ENCODE measurements around the gene TNFAIP8L1. TPM values are rescaled to one million over a fixed set of nuclear protein-coding genes. Genes with fewer than 3 reads are reported as not detected.
A peak's percentile ranks its signal among the peaks of the same experiment; 100 is the strongest.

The TNFAIP8L1 gene
- total RNA-seq, 1 donor from 2014 or later, result 8.5 TPM

DNA sequence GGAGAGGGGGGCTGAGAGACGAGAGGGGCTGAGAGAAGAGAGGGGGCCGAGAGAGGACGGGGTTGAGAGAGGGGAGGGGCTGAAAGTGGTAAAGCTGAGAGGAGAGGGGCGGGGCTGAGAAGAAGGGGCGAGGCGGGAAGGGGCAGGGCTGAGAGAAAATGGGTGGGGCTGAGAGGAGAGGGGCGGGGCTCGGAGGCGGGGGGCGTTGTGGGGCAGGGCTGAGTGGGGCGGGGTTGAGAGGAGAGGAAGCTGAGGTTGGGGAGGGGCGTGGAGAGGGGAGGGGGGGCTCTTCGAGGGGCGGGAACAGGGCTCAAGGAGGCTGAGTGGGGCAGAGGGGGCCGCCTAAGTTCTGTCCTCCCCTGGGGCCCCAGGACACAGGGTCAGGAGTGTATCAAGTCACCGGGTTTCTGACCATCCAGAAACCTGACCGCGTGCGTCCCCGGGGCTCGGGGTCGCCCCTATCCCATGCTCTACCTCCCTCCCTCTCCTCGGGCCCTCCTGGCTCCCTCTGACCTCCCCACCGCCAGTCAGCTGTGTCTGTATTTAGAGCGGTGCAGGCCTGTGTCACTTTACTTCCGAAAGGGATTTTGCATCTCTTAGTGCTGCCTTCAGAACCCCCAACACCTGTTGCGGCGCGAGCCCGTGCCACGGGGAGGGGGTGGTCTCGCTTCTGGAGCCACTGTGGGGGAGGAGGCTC is 41.2 kb upstream of the TNFAIP8L1 start:
- Mint-ChIP-seq H3K4me1 (ENCODE audit: low read depth) (peaks cover 4% of the 10 kb centered on the region), H3K36me3 (ENCODE audit: insufficient read depth) (no peaks in the 10 kb centered on the region), H3K9me3 (ENCODE audit: low read depth) (no peaks in the 10 kb centered on the region), H3K27ac (no peak overlapping the region), H3K4me3 (ENCODE audit: low read depth) (peak overlapping the region; percentile 51), H3K27me3 (peaks cover 37% of the 10 kb centered on the region)
- TF ChIP-seq, protein P1, sequence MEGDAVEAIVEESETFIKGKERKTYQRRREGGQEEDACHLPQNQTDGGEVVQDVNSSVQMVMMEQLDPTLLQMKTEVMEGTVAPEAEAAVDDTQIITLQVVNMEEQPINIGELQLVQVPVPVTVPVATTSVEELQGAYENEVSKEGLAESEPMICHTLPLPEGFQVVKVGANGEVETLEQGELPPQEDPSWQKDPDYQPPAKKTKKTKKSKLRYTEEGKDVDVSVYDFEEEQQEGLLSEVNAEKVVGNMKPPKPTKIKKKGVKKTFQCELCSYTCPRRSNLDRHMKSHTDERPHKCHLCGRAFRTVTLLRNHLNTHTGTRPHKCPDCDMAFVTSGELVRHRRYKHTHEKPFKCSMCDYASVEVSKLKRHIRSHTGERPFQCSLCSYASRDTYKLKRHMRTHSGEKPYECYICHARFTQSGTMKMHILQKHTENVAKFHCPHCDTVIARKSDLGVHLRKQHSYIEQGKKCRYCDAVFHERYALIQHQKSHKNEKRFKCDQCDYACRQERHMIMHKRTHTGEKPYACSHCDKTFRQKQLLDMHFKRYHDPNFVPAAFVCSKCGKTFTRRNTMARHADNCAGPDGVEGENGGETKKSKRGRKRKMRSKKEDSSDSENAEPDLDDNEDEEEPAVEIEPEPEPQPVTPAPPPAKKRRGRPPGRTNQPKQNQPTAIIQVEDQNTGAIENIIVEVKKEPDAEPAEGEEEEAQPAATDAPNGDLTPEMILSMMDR (IDR thresholded peaks at IDR 0.05; ENCODE audit: unreplicated experiment), result no peak
- no peak for DNase-seq (ENCODE audit: low spot score, unreplicated experiment)

DNA sequence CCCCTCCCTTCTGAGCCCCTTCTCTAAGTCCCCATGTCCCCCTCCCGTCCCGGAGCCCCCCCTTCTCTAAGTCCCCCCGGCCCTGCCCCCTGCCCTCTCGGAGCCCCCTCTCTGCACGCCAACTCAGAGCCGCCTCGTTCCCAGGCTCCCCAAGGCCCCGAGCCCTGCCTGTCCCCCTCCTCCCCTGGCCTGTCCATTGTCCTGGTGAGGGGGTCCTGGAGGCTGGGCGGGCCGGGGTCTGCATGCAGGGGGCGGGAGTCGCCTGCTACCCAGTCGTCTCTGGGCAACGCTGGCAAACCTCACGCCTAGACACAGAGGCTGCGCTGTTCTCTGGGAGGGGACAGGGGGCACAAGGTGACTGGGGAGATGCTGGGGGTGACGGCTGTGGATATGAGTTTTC is 40.6 kb upstream of the TNFAIP8L1 start:
- TF ChIP-seq, protein P1 (IDR thresholded peaks at IDR 0.05; ENCODE audit: unreplicated experiment), result no peak
- no peaks in the 10 kb centered on the region for H3K9me3 Mint-ChIP-seq (ENCODE audit: low read depth)
- no peaks in the 10 kb centered on the region for H3K36me3 Mint-ChIP-seq (ENCODE audit: insufficient read depth)
- DNase-seq (ENCODE audit: low spot score, unreplicated experiment), result no peak
- peaks cover 37% of the 10 kb centered on the region for H3K27me3 Mint-ChIP-seq
- H3K4me1 Mint-ChIP-seq (ENCODE audit: low read depth), result peaks cover 4% of the 10 kb centered on the region
- peak overlapping the region; percentile 51 for H3K4me3 Mint-ChIP-seq (ENCODE audit: low read depth)
- H3K27ac Mint-ChIP-seq, result no peak overlapping the region

DNA sequence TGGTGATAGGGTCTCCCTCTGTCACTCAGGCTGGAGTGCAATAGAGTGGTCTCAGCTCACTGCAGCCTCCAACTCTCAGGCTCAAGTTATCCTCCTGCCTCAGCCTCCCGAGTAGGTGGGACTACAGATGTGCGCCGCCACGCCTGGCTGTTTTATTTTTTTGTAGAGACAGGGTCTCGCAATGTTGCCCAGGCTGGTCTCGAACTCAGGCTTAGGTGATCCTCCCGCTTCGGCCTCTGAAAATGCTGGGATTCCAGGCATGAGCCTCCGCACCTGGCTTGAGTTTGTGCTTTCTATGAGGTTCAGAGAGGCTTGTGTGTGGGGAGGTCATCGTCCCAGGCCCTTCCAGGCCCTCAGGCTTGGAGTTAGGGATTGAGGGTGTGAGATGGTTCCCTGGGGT is 39.2 kb upstream of the TNFAIP8L1 start:
- H3K4me1 Mint-ChIP-seq (ENCODE audit: low read depth), result peaks cover 4% of the 10 kb centered on the region
- no peak for DNase-seq (ENCODE audit: low spot score, unreplicated experiment)
- H3K27me3 Mint-ChIP-seq, result peaks cover 32% of the 10 kb centered on the region
- H3K9me3 Mint-ChIP-seq (ENCODE audit: low read depth), result no peaks in the 10 kb centered on the region
- H3K27ac Mint-ChIP-seq, result no peak overlapping the region
- TF ChIP-seq, protein P1 (IDR thresholded peaks at IDR 0.05; ENCODE audit: unreplicated experiment), result no peak
- no peaks in the 10 kb centered on the region for H3K36me3 Mint-ChIP-seq (ENCODE audit: insufficient read depth)
- H3K4me3 Mint-ChIP-seq (ENCODE audit: low read depth), result no peak overlapping the region

DNA sequence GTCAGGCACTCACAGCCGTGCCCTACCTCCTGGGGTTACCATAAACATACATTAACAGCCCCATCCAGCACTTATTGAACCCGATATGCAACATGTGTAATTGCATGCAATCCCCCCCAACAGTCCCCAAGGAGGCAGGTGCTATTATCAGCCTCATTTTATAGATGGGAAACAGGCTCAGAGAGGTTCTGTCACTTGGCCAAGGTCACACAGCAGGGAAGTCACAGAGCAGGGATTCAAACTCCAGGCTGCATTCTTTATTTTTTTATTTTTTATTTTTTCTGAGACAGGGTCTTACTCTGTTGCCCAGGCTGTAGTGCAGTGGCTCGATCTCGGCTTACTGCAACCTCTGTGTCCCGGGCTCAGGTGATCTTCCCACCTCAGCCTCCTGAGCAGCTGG is 38.4 kb upstream of the TNFAIP8L1 start:
- Mint-ChIP-seq H3K36me3 (ENCODE audit: insufficient read depth) (no peaks in the 10 kb centered on the region), H3K27me3 (peaks cover 29% of the 10 kb centered on the region), H3K9me3 (ENCODE audit: low read depth) (no peaks in the 10 kb centered on the region), H3K27ac (no peak overlapping the region), H3K4me1 (ENCODE audit: low read depth) (peaks cover 4% of the 10 kb centered on the region), H3K4me3 (ENCODE audit: low read depth) (no peak overlapping the region)
- TF ChIP-seq, protein P1 (IDR thresholded peaks at IDR 0.05; ENCODE audit: unreplicated experiment), result no peak
- DNase-seq (ENCODE audit: low spot score, unreplicated experiment), result no peak

- TF ChIP-seq, protein P1 (IDR thresholded peaks at IDR 0.05; ENCODE audit: unreplicated experiment), result no peak
- no peak overlapping the region for H3K27ac Mint-ChIP-seq
- no peak overlapping the region for H3K4me3 Mint-ChIP-seq (ENCODE audit: low read depth)
- no peak for DNase-seq (ENCODE audit: low spot score, unreplicated experiment)
- H3K36me3 Mint-ChIP-seq (ENCODE audit: insufficient read depth), result no peaks in the 10 kb centered on the region
- no peaks in the 10 kb centered on the region for H3K9me3 Mint-ChIP-seq (ENCODE audit: low read depth)
- peaks cover 4% of the 10 kb centered on the region for H3K4me1 Mint-ChIP-seq (ENCODE audit: low read depth)
- H3K27me3 Mint-ChIP-seq, result peaks cover 24% of the 10 kb centered on the region
Measured at GRCh38 chr19:4602173-4602788, 37.0 kb upstream of the TNFAIP8L1 start.
